Right lobe of liver (tissue), 4 donors: ENCODE measurements around the gene GPR78.

Experiments
- POLR2A ChIP-seq: fragments of 450-650 bp; IDR thresholded peaks from one replicate; pipeline ENCODE4 v1.6.1; 2017; ENCODE audit warnings: antibody characterized with exemption, mild to moderate bottlenecking
- TF ChIP-seq, protein P1 (sequence below), 4 donors: fragments of 200-600 bp in 3 of 4; fragments of 450-650 bp in 1 of 4; IDR thresholded peaks; one replicate each; pipeline versions ENCODE4 v1.5.1 to v1.8.0; 2016 to 2022; ENCODE audit warnings: antibody characterized with exemption in 4 of 4, mild to moderate bottlenecking in 2 of 4
- donor health status: DM: no; HTN: no; CAD: no.
- donor health status: DM: no; HTN: no; CAD: no.
- donor health status: DM: no; HTN: yes; CAD: no.

DNA sequence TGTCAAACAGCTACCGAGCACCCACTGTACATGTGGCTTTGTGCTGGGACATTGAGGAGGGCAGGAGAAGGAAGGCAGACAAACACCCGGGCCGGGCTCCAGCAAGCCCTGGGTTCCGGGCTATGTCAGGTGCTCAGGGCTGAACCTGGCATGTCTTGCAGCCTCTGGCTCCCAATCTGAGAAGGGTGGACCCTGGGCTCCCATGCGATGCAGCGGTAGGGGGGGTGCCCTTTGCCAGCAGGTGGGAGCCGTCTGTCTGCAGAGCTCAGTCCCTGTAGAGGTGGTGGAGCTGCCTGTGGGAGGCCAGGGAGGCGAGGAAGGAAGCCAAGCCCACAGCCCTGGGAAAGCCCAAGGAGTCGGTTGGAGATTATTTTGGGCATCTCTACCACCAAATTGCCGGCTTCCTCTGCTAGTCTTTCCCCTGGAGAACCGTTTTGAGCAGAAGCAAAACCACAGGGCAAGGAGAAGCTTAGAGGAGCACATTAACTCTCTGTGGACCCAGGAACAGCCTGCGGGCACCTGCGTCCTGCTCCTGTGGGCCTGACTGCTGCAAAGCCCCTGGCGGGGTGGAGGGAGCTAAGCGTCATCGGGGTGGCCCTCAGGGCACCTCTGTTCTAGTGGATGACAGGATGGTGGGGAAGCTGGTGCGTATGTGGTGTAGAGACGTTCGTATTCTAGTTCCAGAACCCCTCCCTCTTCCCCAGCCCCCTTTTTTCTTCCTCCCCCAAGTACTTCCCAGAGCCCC is 22.7 kb downstream of the GPR78 start:
- TF ChIP-seq, protein P1, sequence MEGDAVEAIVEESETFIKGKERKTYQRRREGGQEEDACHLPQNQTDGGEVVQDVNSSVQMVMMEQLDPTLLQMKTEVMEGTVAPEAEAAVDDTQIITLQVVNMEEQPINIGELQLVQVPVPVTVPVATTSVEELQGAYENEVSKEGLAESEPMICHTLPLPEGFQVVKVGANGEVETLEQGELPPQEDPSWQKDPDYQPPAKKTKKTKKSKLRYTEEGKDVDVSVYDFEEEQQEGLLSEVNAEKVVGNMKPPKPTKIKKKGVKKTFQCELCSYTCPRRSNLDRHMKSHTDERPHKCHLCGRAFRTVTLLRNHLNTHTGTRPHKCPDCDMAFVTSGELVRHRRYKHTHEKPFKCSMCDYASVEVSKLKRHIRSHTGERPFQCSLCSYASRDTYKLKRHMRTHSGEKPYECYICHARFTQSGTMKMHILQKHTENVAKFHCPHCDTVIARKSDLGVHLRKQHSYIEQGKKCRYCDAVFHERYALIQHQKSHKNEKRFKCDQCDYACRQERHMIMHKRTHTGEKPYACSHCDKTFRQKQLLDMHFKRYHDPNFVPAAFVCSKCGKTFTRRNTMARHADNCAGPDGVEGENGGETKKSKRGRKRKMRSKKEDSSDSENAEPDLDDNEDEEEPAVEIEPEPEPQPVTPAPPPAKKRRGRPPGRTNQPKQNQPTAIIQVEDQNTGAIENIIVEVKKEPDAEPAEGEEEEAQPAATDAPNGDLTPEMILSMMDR (IDR thresholded peaks at IDR 0.05) = no peak
- no peak for TF ChIP-seq POLR2A
